K562 (cell line): ENCODE measurements around the gene LBR.

Experiments
- ZFP1 ChIP-seq: fragments of 450-650 bp; formaldehyde crosslinking; IDR thresholded peaks from 2 replicates; pipeline ENCODE4 v1.4.0; 2020; ENCODE audit warnings: mild to moderate bottlenecking, mixed read lengths
- TF ChIP-seq, protein P1 (sequence below): IDR thresholded peaks from 2 replicates; pipeline ENCODE4 v1.6.1; 2016; ENCODE audit warnings: missing genetic modification characterization, missing compliant biosample characterization
- TF ChIP-seq, protein P2 (sequence below): fragments of 250-450 bp; sonication (Bioruptor Pico); IDR thresholded peaks from 2 replicates; pipeline ENCODE4 v1.4.0; 2020

DNA sequence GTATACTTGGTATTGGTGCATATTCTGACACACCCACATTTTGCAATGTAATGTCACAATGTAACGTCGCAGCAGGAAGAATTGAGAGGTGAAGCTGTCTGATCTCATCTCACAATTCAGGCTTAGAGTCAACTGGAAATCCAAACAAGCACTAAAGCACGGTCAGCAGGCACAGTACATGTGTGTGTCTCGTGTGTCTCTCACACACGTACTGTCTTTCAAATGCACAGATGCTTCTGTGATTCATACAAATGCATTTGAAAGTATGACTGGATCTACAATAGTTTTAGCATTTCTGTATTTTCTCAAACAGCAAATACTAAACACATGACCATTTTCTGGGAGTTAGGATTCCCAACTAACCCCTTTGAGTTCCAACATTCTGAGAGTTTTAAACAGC is 26.9 kb downstream of the LBR start:
- TF ChIP-seq, protein P1, sequence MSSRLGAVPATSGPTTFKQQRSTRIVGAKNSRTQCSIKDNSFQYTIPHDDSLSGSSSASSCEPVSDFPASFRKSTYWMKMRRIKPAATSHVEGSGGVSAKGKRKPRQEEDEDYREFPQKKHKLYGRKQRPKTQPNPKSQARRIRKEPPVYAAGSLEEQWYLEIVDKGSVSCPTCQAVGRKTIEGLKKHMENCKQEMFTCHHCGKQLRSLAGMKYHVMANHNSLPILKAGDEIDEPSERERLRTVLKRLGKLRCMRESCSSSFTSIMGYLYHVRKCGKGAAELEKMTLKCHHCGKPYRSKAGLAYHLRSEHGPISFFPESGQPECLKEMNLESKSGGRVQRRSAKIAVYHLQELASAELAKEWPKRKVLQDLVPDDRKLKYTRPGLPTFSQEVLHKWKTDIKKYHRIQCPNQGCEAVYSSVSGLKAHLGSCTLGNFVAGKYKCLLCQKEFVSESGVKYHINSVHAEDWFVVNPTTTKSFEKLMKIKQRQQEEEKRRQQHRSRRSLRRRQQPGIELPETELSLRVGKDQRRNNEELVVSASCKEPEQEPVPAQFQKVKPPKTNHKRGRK (tag), result no peak
- no peak for TF ChIP-seq ZFP1
- TF ChIP-seq, protein P2, sequence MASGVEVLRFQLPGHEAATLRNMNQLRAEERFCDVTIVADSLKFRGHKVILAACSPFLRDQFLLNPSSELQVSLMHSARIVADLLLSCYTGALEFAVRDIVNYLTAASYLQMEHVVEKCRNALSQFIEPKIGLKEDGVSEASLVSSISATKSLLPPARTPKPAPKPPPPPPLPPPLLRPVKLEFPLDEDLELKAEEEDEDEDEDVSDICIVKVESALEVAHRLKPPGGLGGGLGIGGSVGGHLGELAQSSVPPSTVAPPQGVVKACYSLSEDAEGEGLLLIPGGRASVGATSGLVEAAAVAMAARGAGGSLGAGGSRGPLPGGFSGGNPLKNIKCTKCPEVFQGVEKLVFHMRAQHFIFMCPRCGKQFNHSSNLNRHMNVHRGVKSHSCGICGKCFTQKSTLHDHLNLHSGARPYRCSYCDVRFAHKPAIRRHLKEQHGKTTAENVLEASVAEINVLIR (CRISPR knock-in tag), result no peak
